Measurements from ENCODE around the gene KRTAP10-1.

GRCh38 chr21:44582055-44582454 lies 42.1 kb upstream of the KRTAP10-1 start:
- TF ChIP-seq CTCF (IDR thresholded peaks at IDR 0.05) (no peak), POLR2AphosphoS5 (IDR thresholded peaks at IDR 0.05) (no peak)
